ENCODE data around the gene ACYP2. TPM values are rescaled to one million over a fixed set of nuclear protein-coding genes. Genes with fewer than 3 reads are reported as not detected.
"Not testable (repeated sequence)": the region's sequence is repeated elsewhere in the genome, so short reads cannot be mapped to it uniquely, and the experiment has no call there.

ACYP2 gene
- 10 to 100 TPM; 10.8 to 12.2 TPM for total RNA-seq
- long read RNA-seq, partial matches to known transcripts: 4 of 11 reads
- long read RNA-seq, other reads (novel, unspliced or antisense): 7 of 11 reads

- intact Hi-C loops (cut with DNase I, micrococcal nuclease): no loop called here
- DNase-seq (peak; percentile 95 to 96), ATAC-seq (peak; percentile 97)
Measured at GRCh38 chr2:54115284-54116137, at the start of gene ACYP2. ACYP2 (plus strand) TSS chr2:54115615.

- intact Hi-C loops (cut with DNase I, micrococcal nuclease): no loop called here
- DNase-seq: no peak
- ATAC-seq: no peak
Measured at GRCh38 chr2:54065891-54066290, 49.5 kb upstream of the ACYP2 start.

GRCh38 chr2:54067851-54068375 lies 47.5 kb upstream of the ACYP2 start:
- no peak for DNase-seq

GRCh38 chr2:54072483-54072882 lies 42.9 kb upstream of the ACYP2 start:
- intact Hi-C loops (cut with DNase I, micrococcal nuclease); ATAC-seq: not testable (repeated sequence)

More at GRCh38 chr2:54067851-54068375, 47.5 kb upstream of the ACYP2 start:
- no peak for ATAC-seq
- intact Hi-C loops (cut with DNase I, micrococcal nuclease): no loop called here

GRCh38 chr2:54073796-54074195 lies 41.6 kb upstream of the ACYP2 start:
- DNase-seq (no peak), ATAC-seq (no peak)
- intact Hi-C loops (cut with DNase I, micrococcal nuclease): no loop called here

More at GRCh38 chr2:54072483-54072882, 42.9 kb upstream of the ACYP2 start:
- DNase-seq: not testable (repeated sequence)

- intact Hi-C loops (cut with DNase I, micrococcal nuclease): no loop called here
- no peak for ATAC-seq
Measured at GRCh38 chr2:54074606-54075341, 40.6 kb upstream of the ACYP2 start.

GRCh38 chr2:54076586-54076985 lies 38.8 kb upstream of the ACYP2 start:
- intact Hi-C loops (cut with DNase I, micrococcal nuclease): no loop called here
- ATAC-seq (no peak), DNase-seq (no peak)

More at GRCh38 chr2:54074606-54075341, 40.6 kb upstream of the ACYP2 start:
- DNase-seq: no peak

GRCh38 chr2:54077088-54077900 lies 38.1 kb upstream of the ACYP2 start:
- ATAC-seq: no peak
- intact Hi-C loops (cut with DNase I, micrococcal nuclease): no loop called here

GRCh38 chr2:54079331-54079730 lies 36.1 kb upstream of the ACYP2 start:
- ATAC-seq: no peak
- intact Hi-C loops (cut with DNase I, micrococcal nuclease): no loop called here
- no peak for DNase-seq

More at GRCh38 chr2:54077088-54077900, 38.1 kb upstream of the ACYP2 start:
- no peak for DNase-seq

GRCh38 chr2:54081574-54081973 lies 33.8 kb upstream of the ACYP2 start:
- no peak for ATAC-seq

GRCh38 chr2:54083021-54083420 lies 32.4 kb upstream of the ACYP2 start:
- intact Hi-C loops (cut with DNase I, micrococcal nuclease): no loop called here
- no peak for ATAC-seq
- no peak for DNase-seq

More at GRCh38 chr2:54081574-54081973, 33.8 kb upstream of the ACYP2 start:
- DNase-seq: no peak
- intact Hi-C loops (cut with DNase I, micrococcal nuclease): no loop called here

- DNase-seq (no peak), ATAC-seq (no peak)
- intact Hi-C loops (cut with DNase I, micrococcal nuclease): no loop called here
Measured at GRCh38 chr2:54083445-54083844, 32.0 kb upstream of the ACYP2 start.

- no peak for ATAC-seq
- no peak for DNase-seq
- intact Hi-C loops (cut with DNase I, micrococcal nuclease): no loop called here
Measured at GRCh38 chr2:54084600-54084999, 30.8 kb upstream of the ACYP2 start.

- DNase-seq: no peak
- ATAC-seq: no peak
- intact Hi-C loops (cut with DNase I, micrococcal nuclease): no loop called here
Measured at GRCh38 chr2:54085069-54085468, 30.3 kb upstream of the ACYP2 start.

GRCh38 chr2:54086157-54086556 lies 29.3 kb upstream of the ACYP2 start:
- ATAC-seq: no peak
- DNase-seq: no peak
- intact Hi-C loops (cut with DNase I, micrococcal nuclease): no loop called here

GRCh38 chr2:54088191-54088634 lies 27.2 kb upstream of the ACYP2 start:
- intact Hi-C loops (cut with DNase I, micrococcal nuclease): no loop called here
- ATAC-seq (no peak), DNase-seq (no peak)

GRCh38 chr2:54088719-54089118 lies 26.7 kb upstream of the ACYP2 start:
- DNase-seq: no peak
- intact Hi-C loops (cut with DNase I, micrococcal nuclease): no loop called here
- no peak for ATAC-seq

GRCh38 chr2:54090521-54091117 lies 24.8 kb upstream of the ACYP2 start:
- DNase-seq: no peak
- ATAC-seq: no peak
- intact Hi-C loops (cut with DNase I, micrococcal nuclease): no loop called here

Measured in left colon (tissue), 2 donors.